CD14-positive monocyte (primary cell): ENCODE data around the gene WWC1. TPM values are rescaled to one million over a fixed set of nuclear protein-coding genes. Genes with fewer than 3 reads are reported as not detected.

Experiments used
- DNase-seq, 3 donors: peaks; one replicate each; pipeline ENCODE4 v3.0.0-alpha.2; 2011 to 2022
- H2AFZ ChIP-seq: 2 replicates; pipeline ENCODE4 v1.6.0; 2012; ENCODE audit warnings: mild to moderate bottlenecking, low read depth, low read length, inconsistent platforms; ENCODE audit not compliant: insufficient read depth, poor library complexity, severe bottlenecking
- H3K27ac ChIP-seq, 2 donors: 1 replicate in 1 of 2; 2 replicates in 1 of 2; pipeline ENCODE4 v1.5.1; 2012 to 2013; ENCODE audit warnings: low read length in 2 of 2, control low read depth in 1 of 2, inconsistent platforms in 1 of 2, low read depth in 1 of 2, mild to moderate bottlenecking in 1 of 2
- H3K27me3 ChIP-seq, 2 donors: one replicate each; pipeline versions ENCODE4 v1.6.0 to v1.6.1; 2011 to 2013; ENCODE audit warnings: low read length in 2 of 2; ENCODE audit not compliant: control insufficient read depth in 2 of 2, insufficient read depth in 2 of 2
- H3K36me3 ChIP-seq, 2 donors: replicated peaks in 1 of 2; 1 replicate in 1 of 2; 2 replicates in 1 of 2; pipeline versions ENCODE4 v1.5.1 to v1.6.1; 2012 to 2013; ENCODE audit warnings: low read length in 2 of 2, control low read depth in 1 of 2, inconsistent platforms in 1 of 2, mild to moderate bottlenecking in 1 of 2; ENCODE audit not compliant: insufficient read depth in 2 of 2, control insufficient read depth in 1 of 2
- H3K4me1 ChIP-seq, 2 donors: 1 replicate in 1 of 2; 2 replicates in 1 of 2; pipeline versions ENCODE4 v1.5.1 to v1.6.1; 2012 to 2013; ENCODE audit warnings: low read length in 2 of 2, control low read depth in 1 of 2, inconsistent platforms in 1 of 2, mild to moderate bottlenecking in 1 of 2, moderate library complexity in 1 of 2; ENCODE audit not compliant: insufficient read depth in 2 of 2, control insufficient read depth in 1 of 2
- H3K4me2 ChIP-seq: replicated peaks from 2 replicates; pipeline ENCODE3; 2012; ENCODE audit warnings: low read length, moderate library complexity, mild to moderate bottlenecking; ENCODE audit not compliant: poor library complexity, severe bottlenecking; ENCODE audit errors: extremely low read depth
- H3K4me3 ChIP-seq, 3 experiments: fragments of 200-600 bp in 1 of 3; sonication (generic) in 1 of 3; replicated peaks in 1 of 3; 1 replicate in 2 of 3; 2 replicates in 1 of 3; pipeline ENCODE4 v1.5.1; 2011 to 2013; ENCODE audit warnings: low read length in 3 of 3, mild to moderate bottlenecking in 3 of 3, control low read depth in 2 of 3, low read depth in 2 of 3, inconsistent platforms in 1 of 3, moderate library complexity in 1 of 3
- H3K79me2 ChIP-seq: 2 replicates; pipeline ENCODE4 v1.6.0; 2012; ENCODE audit warnings: mild to moderate bottlenecking, control low read depth, inconsistent platforms, low read length, moderate library complexity; ENCODE audit not compliant: insufficient read depth
- H3K9ac ChIP-seq: 2 replicates; pipeline ENCODE4 v1.6.0; 2017; ENCODE audit warnings: low read length, mild to moderate bottlenecking; ENCODE audit not compliant: insufficient read depth, poor library complexity, severe bottlenecking
- H3K9me3 ChIP-seq, 2 donors: replicated peaks in 1 of 2; 1 replicate in 1 of 2; 2 replicates in 1 of 2; pipeline versions ENCODE4 v1.5.1 to v1.6.1; 2012 to 2013; ENCODE audit warnings: low read length in 2 of 2, control low read depth in 1 of 2; ENCODE audit not compliant: control insufficient read depth in 1 of 2, insufficient read depth in 1 of 2
- H4K20me1 ChIP-seq: 2 replicates; pipeline ENCODE4 v1.6.0; 2012; ENCODE audit warnings: mild to moderate bottlenecking, low read length, control low read depth, moderate library complexity; ENCODE audit not compliant: insufficient read depth
- H3K27ac Mint-ChIP-seq, 7 donors: one replicate each; pipeline ENCODE4 v1.8.0; 2020; ENCODE audit warnings: mild to moderate bottlenecking in 7 of 7, mixed read lengths in 7 of 7, moderate library complexity in 6 of 7, inconsistent platforms in 2 of 7
- H3K27me3 Mint-ChIP-seq, 3 donors: one replicate each; pipeline ENCODE4 v1.8.0; 2021 to 2022; ENCODE audit warnings: low read depth in 3 of 3, mild to moderate bottlenecking in 3 of 3, mixed read lengths in 3 of 3, moderate library complexity in 3 of 3, inconsistent platforms in 1 of 3
- H3K36me3 Mint-ChIP-seq, 2 donors: one replicate each; pipeline ENCODE4 v1.8.0; 2020; ENCODE audit warnings: mixed read lengths in 2 of 2, inconsistent platforms in 1 of 2, mild to moderate bottlenecking in 1 of 2
- H3K4me1 Mint-ChIP-seq: one replicate; pipeline ENCODE4 v1.8.0; 2020; ENCODE audit warnings: mild to moderate bottlenecking, mixed read lengths
- H3K4me3 Mint-ChIP-seq, 2 donors: one replicate each; pipeline ENCODE4 v1.8.0; 2020; ENCODE audit warnings: mild to moderate bottlenecking in 2 of 2, mixed read lengths in 2 of 2, moderate library complexity in 1 of 2
- H3K9me3 Mint-ChIP-seq, 7 donors: one replicate each; pipeline ENCODE4 v1.8.0; 2020 to 2022; ENCODE audit warnings: mixed read lengths in 7 of 7, mild to moderate bottlenecking in 6 of 7, moderate library complexity in 6 of 7, inconsistent platforms in 2 of 7
- CTCF ChIP-seq: fragments of 200-600 bp; IDR thresholded peaks from one replicate; pipeline ENCODE4 v1.8.0; 2022; ENCODE audit warnings: antibody characterized with exemption, mild to moderate bottlenecking
- WGBS: methylation state at CpG from one replicate; pipeline ENCODE4 v1.1.5; 2013; ENCODE audit warnings: missing lambda C conversion rate; ENCODE audit not compliant: insufficient coverage; 5-methylcytosine and 5-hydroxymethylcytosine counted together
- intact Hi-C, 2 donors: fragments of 100-400 bp; cut with micrococcal nuclease; formaldehyde crosslinking; loops; one replicate each; pipeline versions ENCODE4 v1.15.0 to v1.15.1; 2023
- polyA plus RNA-seq, 3 donors: library from polyadenylated mRNA; depleted of rRNA in 1 of 3; unstranded in 2 of 3; stranded (reverse) in 1 of 3; fragments of 300-500 nt in 2 of 3; fragments of >200 nt in 1 of 3; fragmentation: Illumina TruSeq in 2 of 3; gene quantifications; 1 replicate in 2 of 3; 2 replicates in 1 of 3; pipeline ENCODE4 v1.2.3, GENCODE V29; 2012 to 2021

The WWC1 gene
- polyA plus RNA-seq, 3 donors, result not detected

GRCh38 chr5:168423971-168424370 lies 132.5 kb downstream of the WWC1 start:
- Histone ChIP-seq H3K9ac (no peak overlapping the region), H3K36me3 (no peaks in the 10 kb centered on the region), H3K27ac (no peak overlapping the region), H3K4me3 (no peak overlapping the region), H3K4me2 (no peak overlapping the region), H3K9me3 (no peaks in the 10 kb centered on the region), H4K20me1 (no peaks in the 10 kb centered on the region), H2AFZ (no peak overlapping the region), H3K79me2 (no peaks in the 10 kb centered on the region), H3K4me1 (no peaks in the 10 kb centered on the region), H3K27me3 (no peaks in the 10 kb centered on the region)
- no peak for TF ChIP-seq CTCF
- Mint-ChIP-seq H3K9me3 (peaks cover 0 to 3% (median 0%) of the 10 kb centered on the region in 7 donors), H3K36me3 (no peaks in the 10 kb centered on the region), H3K4me1 (no peaks in the 10 kb centered on the region), H3K4me3 (no peak overlapping the region), H3K27ac (no peak overlapping the region), H3K27me3 (peaks cover 0 to 3% (median 3%) of the 10 kb centered on the region in 3 donors)
- WGBS, result 100% methylated on average over 1 of the region's 4 CpGs
- DNase-seq, result no peak
- intact Hi-C loops, result no loop called here

- WGBS, result 80% methylated on average over 1 of the region's 3 CpGs
- no peak for DNase-seq
- Histone ChIP-seq H2AFZ (no peak overlapping the region), H3K27ac (no peak overlapping the region), H3K79me2 (no peaks in the 10 kb centered on the region), H3K4me2 (no peak overlapping the region), H3K36me3 (no peaks in the 10 kb centered on the region), H3K4me1 (no peaks in the 10 kb centered on the region), H4K20me1 (no peaks in the 10 kb centered on the region), H3K27me3 (no peaks in the 10 kb centered on the region), H3K9me3 (no peaks in the 10 kb centered on the region), H3K9ac (no peak overlapping the region), H3K4me3 (no peak overlapping the region)
- Mint-ChIP-seq H3K9me3 (peaks cover 0 to 3% (median 0%) of the 10 kb centered on the region in 7 donors), H3K36me3 (no peaks in the 10 kb centered on the region), H3K27me3 (peaks cover 0 to 3% (median 3%) of the 10 kb centered on the region in 3 donors), H3K4me3 (no peak overlapping the region), H3K27ac (peak overlapping the region in 2 of 7 donors; percentile 2 to 16), H3K4me1 (no peaks in the 10 kb centered on the region)
- intact Hi-C loops, result no loop called here
- no peak for TF ChIP-seq CTCF
These were observed 133.3 kb downstream of the WWC1 start for GRCh38 chr5:168424594-168425323.
